GM12878 (cell line): ENCODE results near the gene FRMD3.

Experiments used
- CTCF ChIP-seq, 3 experiments: IDR thresholded peaks in 2 of 3; conservative IDR thresholded peaks in 1 of 3; 2 replicates each; pipeline ENCODE4 v1.5.1; 2011; ENCODE audit warnings: low read depth in 3 of 3, low read length in 3 of 3, mild to moderate bottlenecking in 3 of 3, control low read depth in 2 of 3, moderate library complexity in 2 of 3, inconsistent platforms in 1 of 3, mixed read lengths in 1 of 3; ENCODE audit not compliant: control insufficient read depth in 2 of 3, insufficient read depth in 1 of 3; ENCODE audit errors: extremely low read depth in 1 of 3
- CUX1 ChIP-seq: IDR thresholded peaks from 2 replicates; pipeline ENCODE4 v1.6.1; 2012; ENCODE audit warnings: improper control_type of control experiment, low read depth, low read length; ENCODE audit not compliant: insufficient replicate concordance
- FOXM1 ChIP-seq: IDR thresholded peaks from 2 replicates; pipeline ENCODE4 v1.6.1; 2012; ENCODE audit warnings: low read depth, mild to moderate bottlenecking, inconsistent platforms, low read length, moderate library complexity
- POLR2A ChIP-seq: IDR thresholded peaks from 2 replicates; pipeline ENCODE4 v1.6.1; 2011; ENCODE audit warnings: low read depth, mild to moderate bottlenecking, low read length
- RELB ChIP-seq: fragments of 450-650 bp; IDR thresholded peaks from 2 replicates; pipeline ENCODE4 v1.6.1; 2017; ENCODE audit warnings: low read depth, mild to moderate bottlenecking, moderate library complexity
- ZBTB11 ChIP-seq: fragments of 450-650 bp; formaldehyde crosslinking; IDR thresholded peaks from 2 replicates; pipeline ENCODE4 v1.5.0; 2022; ENCODE audit warnings: mild to moderate bottlenecking, missing genetic modification characterization
- ZNF687 ChIP-seq: fragments of 450-650 bp; IDR thresholded peaks from 2 replicates; pipeline ENCODE4 v1.6.1; 2017; ENCODE audit warnings: mild to moderate bottlenecking, moderate library complexity

- TF ChIP-seq CTCF (IDR thresholded peaks at IDR 0.05 in 2 of 3, conservative IDR thresholded peaks at IDR 0.05 in 1 of 3; ENCODE audit: control insufficient read depth in 2 of 3, extremely low read depth in 1 of 3, insufficient read depth in 1 of 3, low read depth in 3 of 3, low read length in 3 of 3) (no peak), FOXM1 (no peak), POLR2A (no peak), RELB (no peak), ZNF687 (no peak), CUX1 (no peak), ZBTB11 (CRISPR knock-in tag) (no peak)
Observed at GRCh38 chr9:83383034-83383433, 155.2 kb downstream of the FRMD3 start.
